Stimulated activated CD8-positive, alpha-beta memory T cell treated with anti-CD3 and anti-CD28 coated beads, Interleukin-7, amount 100 ng/mL, for 1 hour (primary cell): ENCODE data around the gene RARA.
"Not testable (repeated sequence)": the region's sequence is repeated elsewhere in the genome, so short reads cannot be mapped to it uniquely, and the experiment has no call there.

ENCODE experiments used
- DNase-seq, 2 donors: peaks; one replicate each; pipeline ENCODE4 v3.0.0-alpha.2; 2020; ENCODE audit warnings: low read depth in 2 of 2

The RARA gene

DNA sequence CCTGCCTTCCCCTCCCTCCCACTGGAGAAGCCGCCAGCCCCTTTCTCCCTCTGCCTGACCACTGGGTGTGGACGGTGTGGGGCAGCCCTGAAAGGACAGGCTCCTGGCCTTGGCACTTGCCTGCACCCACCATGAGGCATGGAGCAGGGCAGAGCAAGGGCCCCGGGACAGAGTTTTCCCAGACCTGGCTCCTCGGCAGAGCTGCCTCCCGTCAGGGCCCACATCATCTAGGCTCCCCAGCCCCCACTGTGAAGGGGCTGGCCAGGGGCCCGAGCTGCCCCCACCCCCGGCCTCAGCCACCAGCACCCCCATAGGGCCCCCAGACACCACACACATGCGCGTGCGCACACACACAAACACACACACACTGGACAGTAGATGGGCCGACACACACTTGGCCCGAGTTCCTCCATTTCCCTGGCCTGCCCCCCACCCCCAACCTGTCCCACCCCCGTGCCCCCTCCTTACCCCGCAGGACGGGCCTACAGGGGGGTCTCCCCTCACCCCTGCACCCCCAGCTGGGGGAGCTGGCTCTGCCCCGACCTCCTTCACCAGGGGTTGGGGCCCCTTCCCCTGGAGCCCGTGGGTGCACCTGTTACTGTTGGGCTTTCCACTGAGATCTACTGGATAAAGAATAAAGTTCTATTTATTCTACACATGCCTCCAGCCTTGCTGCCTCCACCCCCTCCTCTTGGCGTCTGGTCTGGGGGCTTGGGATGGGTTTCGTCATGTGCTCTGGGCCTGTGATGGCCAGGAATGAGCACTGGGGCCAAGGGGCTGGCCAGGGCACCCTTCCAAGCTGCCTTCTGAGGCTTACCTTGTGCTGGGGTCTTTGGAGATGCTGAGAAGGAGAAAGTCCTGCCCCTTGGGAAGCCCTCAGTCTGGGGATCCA is 48.3 kb downstream of the RARA start:
- no peak for DNase-seq

DNA sequence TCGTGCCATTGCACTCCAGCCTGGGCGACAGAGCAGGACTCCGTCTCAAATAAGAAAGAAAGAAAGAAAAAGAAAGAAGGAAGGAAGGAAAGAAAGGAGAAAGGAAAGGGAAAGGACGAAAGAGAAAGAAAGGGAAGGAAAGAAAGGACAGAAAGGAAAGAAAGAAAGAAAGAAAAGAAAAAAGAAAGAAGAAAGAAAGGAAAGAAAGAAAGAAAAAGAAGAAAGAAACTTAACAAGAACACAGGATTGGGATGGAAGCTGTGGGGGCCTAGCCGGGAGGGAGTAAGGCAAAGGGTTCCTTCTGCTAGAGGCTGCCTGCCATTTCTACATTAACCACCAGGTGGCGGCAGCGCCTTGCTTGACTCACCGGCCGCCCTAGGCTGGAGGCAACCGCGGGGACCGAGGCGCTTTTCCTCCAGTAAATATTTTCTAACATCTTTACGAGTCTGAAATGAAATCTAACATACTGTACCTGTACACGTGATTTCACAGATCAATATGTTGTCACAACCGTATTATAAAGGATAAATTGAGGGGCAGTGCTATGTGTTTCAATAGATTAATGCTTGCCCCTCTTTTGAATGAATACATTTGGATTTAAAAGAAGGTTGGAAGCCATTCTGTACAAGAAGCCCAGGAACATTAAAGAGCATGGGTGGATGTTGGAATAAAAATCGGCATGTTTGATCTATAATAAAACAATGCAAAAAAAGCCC is 49.5 kb downstream of the RARA start:
- peak; percentile 85 to 90 for DNase-seq

DNA sequence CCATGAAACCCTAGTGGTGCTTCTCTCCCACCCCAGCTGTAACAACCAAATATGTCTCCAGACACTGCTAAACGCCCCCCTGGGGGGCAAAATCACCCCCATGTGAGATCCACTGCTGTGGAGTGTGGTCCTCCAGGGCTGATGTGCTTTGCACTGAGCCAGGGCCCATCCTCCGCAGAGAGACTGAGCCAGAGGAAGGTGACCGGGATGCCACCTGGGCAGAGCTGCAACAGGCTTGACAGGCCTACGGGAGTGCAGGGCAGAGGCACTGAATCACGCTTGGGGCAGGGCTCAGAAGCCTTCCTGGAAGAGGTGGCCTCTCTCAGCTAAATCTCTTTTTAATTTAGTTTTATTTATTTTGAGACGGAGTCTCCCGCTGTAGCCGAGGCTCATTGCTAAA is 51.1 kb downstream of the RARA start:
- DNase-seq: no peak

DNA sequence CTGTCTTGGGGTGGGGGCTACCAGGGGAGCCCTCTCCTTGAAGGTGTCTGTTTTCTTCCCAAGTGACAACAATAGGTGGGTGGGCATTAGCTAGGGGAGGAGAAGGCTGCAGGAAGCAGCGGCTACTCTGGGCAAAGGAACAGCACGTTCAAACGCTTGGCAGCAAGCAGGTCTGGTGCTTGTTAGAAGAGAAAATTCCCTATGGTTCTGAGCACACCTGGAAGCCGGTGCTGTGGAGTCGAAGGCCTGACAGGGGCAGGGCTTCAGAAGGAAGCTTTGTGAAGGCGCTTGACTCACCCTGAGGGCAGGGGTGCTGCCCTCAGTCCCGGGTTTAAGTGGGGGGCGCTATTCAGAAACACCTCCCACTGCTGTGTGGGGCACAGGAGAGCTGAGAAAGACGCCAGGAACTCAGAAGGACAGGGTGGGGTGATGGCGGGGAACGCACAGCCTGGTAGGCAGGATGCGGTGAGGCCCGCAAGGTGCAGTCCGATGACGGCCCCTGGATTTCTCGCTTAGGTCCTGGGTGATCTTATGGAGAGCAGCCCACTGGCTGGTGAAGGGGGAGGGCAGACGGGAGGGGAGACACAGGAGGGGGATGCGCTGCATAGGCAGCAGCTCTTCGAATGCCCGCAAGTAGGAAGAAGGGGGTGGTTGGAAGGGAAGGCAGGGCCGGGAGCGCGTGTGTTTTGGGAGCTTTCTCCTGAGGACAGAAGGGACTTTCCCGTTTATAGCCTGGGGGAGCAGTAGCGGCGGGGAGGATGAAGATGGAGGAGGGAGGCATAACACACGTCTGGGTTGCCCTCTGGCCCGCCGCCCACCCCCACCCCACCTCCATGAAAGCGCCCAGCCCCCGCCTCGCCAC is 52.3 kb downstream of the RARA start:
- no peak for DNase-seq

DNA sequence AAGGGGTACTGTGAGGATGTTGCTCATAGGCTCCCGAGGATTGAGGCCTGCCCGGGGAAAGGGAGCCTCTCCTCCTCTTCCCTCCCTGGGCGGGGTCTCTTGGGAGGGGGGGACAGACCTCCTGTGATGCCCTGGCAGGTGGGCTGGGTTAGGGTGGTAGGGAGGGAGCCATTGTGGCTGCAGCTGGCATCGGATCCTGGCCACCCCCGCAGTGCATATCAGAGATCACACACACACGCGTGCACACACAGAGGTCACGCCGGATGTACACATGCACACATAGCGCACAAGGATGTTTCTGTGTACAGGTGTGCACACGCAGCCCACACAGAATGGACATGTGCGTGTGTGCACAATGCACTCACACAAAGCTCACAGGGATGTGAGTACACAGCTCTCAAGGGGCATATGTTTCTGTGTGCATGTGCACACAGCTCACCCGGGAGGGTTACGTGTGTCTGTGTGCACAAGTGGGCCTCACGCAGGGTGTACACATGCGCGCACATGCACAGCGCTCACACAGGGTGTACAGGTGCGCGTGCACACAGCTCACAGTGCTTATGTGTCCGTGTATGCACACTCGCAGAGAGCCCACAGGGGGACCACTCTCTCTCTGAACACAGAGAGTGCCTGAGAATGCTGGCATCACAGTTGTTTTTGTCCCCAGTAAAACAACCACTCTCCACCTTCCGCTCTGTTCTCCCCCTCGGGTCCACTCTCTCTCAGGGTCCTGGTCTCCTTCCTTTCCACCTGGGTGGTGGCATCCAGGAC is 53.1 kb downstream of the RARA start:
- DNase-seq: no peak

DNA sequence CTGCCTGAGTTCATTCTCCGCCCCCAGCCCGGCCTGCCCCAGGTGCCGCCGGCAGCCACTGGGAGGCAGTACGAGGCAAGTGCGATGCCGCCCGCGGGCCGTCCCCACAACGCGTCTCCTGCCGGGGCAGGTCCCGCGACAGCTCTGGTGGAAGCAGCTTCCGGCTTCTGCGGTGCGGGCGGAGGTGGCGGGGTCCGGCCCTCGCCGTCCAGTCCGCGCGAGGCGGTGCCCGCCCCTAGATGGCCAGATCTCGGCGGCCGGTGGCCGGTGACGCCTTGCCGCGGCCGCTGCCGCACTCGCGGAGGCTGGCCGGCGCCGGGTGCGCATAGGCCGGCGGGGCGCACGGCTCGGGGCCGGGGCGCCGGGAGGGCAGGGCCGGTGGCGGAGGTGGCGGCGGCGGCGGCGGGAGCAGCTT is 53.7 kb downstream of the RARA start:
- peak; percentile 37 to 42 for DNase-seq

DNA sequence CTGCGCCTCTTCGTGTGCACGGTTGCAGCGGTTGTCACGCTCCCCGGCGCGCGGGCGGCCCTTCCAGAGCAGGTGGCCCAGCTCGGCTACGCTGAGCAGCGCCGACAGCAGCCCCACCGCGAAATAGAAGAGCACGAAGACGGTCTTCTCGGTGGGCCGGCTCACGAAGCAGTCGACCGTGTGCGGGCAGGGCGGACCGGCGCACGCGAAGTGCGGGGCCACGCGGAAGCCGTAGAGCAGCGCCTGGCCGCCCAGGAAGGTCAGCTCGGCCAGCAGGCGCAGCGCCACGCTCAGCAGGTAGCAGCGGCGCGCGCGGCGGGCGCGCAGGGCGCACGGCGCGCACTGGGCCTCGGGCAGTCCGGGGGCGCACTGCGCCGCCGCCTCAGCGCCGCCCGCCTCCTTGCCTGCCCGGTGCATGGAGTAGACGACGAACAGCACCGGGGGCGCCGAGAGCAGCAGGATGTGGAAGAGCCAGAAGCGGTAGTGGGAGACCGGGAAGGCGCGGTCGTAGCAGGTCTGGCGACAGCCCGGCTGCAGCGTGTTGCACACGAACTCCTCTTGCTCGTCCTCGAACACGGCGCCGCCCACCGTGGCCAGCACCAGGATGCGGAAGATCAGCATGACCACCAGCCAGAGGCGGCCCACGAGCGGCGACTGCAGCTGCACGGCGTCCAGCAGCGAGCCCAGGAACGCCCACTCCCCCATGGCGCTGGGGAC is 54.3 kb downstream of the RARA start:
- DNase-seq: no peak

DNA sequence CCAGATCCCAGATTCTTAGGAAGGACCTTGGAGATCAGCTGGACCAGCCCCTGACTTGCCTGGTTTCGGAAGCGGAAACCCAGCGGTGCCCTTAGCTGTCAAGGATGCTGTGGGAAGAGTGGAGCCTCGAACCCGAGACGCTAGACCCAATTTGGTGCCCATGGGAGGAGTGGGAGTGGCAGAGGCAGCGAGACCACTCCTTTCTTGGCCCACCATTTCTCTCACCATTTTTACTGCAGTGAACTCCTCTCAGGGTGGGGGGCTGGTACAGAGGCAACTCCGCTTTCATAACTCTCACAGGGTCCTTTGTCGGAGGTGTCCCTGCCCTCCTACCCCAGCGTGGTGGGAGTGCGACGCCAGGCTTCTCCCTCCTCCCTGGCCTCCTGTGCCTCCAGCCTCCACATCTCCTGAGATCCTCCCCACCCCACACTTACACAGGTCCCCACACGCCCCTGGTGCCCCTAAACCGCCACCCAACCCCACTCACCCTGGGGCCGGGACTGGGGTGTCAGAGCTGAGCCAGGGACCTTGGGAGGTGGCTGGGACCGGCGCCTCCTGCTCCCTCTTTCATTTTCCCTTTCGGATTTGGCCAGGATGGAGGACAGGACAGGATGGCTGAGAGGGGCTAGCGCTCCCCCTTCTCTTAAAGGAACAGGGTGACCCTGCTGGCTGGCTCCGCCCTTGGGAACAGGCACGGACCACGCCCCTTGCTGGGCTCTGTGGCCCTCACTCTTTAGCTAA is 55.3 kb downstream of the RARA start, which contains the start of gene GJD3:
TSS of gene GJD3 (minus strand) at position 617 of the 741 bp plus-strand sequence. CDS start 922 bp downstream, outside the sequence.
- DNase-seq: no peak

DNA sequence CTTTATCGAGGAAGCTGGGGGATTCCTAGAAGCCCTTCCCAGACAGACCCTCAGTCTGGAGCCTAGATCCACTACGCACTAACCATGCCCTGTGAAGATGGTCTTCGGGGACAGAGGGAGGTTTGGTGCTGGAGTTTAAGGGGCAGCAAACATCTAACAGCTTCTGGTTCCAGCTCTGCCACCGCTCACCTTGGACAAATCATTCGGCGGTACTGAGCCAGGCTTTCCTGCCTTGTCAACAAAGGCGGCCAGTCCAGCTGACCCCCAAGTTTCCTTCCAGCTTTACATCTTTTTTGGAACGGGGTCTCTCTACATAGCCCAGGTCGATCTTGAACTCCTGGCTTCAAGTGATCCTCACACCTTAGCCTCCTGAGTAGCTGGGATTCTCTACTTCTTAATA is 55.9 kb downstream of the RARA start:
- DNase-seq: no peak

DNA sequence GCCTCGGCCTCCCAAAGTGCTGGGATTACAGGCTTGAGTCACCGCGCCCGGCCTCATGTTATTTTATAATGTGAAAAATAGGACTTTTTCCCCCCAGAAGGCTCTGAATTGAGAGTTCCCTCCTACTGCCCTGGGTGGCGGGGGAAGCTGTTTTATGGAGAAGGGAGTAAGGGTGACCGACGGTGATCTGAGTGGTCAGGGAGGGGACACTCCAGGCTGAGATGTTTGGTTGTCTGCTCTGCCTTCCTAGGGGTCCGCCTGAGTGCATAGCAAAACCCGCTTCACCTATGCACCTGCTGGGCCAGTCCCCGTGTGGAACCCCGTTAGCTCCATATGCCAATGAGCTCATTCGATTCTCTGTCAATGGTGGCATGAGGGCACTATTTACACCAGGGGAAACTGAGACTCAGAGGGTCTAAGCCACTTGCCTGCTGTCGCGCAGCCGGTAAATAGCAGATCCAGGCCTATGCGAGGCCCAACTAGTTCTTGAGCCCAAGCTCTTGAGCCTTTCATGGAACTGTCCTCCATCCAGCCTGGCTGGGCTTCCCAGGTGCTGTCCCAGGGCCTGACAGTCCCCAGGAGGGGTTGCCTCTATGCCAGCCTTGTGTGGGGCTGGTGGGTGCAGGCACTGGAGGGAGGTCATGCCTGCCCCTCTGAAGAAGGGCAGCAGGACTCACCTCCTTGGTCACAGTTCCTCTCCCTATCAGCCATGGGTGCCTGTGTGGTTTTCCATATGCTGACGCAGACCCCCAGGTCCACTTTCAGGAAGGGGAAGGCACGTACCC is 57.3 kb downstream of the RARA start:
- DNase-seq: no peak

DNA sequence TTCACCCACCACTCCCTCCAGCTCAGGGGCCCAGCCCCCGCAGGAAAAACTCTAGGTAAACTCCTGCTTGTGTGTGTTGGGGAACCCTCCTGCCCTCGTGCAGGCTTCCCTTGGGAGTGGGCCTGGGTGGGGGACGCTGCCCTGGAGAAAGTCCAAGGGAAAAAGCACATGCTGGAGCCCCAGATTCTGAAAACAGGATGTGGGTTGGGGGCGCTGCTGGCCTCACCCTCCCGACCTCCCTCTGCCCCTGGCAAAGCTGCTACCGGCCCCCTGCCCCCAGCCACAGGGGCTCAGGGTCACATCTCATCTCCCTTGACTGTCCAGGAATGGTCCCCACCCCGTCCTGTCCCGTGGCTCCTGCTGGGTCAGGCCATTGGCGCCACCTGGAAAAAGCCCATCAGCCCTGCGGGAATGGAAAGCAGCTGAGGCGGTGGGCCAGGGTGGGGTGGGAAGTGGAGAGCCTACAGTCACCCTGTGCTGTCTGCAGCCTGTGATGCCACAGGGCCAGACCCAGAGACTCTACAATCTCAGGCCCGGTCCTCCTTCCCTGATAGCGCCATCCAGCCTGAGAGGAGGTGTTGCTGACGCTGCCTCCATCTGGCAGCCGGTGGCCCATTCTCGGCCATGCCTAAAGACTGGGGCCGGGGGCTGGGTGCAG is 58.0 kb downstream of the RARA start:
- DNase-seq: no peak

DNA sequence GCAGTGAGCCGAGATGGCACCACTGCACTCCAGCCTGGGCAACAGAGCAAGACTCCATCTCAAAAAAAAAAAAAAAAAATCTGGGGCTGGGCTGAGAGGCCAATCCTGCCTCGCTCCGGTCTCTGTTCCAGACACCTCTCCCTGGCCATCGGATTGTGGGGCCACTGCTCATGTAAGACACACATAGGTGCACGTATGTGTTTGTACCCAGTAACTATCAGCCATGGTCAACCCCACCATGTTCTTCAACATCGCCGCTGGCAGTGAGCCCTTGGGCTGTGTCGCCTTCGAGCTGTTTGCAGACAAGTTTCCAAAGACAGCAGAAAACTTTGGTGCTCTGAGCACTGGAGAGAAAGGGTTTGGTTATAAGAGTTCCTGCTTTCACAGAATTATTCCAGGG is 58.7 kb downstream of the RARA start:
- not testable (repeated sequence) for DNase-seq

DNA sequence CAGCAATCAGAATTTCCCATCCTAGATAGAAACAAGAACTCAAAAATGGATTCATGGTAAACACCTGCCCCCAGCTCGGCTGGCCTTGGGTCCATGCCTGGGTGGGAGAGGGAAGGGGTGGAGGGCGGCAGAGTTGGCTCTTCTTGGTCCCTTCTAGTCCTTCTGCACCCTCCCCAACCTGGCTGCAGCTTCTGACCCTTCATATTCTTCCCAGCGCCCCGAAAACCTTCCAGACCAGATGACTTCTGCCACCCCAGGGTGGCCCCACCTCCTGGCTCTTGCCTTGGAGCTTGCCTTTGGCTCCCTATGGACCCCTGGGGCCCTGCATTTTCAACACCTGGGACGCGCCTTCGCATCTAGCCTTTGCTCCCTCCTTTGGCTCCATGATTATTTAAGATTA is 60.9 kb downstream of the RARA start:
- DNase-seq: no peak

DNA sequence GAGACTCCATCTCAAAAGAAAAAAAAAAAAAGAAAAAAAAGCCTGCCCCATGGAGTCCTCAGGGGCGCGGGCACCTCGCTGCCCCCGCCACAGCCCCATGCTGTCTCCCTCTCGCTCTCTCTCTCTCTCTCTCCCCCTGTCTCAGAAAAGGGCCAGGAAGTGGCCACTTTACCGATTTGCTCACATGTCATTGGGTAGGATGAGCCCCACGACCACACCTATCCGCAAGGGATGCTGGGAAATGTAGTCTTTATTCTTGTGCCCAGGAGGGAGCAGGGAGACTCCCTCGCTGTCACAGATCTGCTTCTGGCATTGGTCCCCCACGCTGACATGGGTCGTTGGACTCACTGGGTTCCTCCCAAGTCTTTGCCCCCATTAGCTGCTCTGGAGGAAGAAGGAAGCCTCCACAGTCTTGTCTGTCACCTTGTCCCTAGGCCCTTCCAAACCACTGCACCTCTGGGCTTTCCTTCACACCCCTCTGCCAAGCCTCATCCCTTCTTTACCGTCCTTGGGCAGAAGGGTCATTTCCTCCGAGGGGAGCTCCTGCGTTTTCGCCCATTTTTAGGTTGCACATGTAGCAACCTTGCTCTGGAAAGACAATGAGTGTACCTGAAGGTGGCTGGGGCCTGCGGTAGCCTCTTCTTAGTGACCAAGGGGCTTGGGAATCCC is 62.4 kb downstream of the RARA start:
- DNase-seq: no peak

DNA sequence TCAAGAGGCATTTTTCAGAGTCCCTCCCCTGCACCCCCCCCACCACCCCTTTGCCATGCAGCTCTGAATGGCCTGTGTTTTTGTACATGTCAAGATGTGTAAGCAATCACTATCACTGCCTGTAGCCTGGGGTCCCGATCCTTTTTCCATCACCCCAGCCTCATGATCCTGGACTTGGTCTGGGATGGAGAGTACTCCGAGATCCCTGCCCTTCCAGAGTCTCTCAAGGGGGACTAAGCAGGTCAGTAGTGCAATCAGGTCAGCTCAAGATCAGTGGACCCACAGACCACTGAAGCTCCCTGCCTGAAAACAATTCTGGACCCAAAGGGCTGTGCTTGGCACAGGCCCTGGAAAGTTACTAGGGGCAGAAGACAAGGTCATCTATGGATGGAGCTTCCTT is 63.1 kb downstream of the RARA start:
- DNase-seq: no peak

DNA sequence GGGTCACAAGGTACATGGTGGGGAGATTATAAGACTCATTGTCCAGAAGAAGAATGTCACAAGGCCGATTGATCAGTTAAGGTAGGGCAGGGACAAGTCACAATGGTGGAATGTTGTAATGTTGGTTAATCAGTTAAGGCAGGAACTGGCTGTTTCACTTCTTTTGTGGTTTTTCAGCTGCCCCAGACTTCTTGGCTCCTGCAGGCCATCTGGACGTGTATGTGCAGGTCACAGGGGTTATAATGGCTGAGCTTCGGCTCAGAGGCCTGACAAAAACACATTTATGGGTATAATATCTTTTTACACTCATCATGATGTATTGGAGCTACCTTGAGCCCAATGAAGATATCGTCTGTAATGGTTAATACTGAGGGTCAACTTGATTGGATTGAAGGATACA is 63.7 kb downstream of the RARA start:
- DNase-seq: not testable (repeated sequence)

DNA sequence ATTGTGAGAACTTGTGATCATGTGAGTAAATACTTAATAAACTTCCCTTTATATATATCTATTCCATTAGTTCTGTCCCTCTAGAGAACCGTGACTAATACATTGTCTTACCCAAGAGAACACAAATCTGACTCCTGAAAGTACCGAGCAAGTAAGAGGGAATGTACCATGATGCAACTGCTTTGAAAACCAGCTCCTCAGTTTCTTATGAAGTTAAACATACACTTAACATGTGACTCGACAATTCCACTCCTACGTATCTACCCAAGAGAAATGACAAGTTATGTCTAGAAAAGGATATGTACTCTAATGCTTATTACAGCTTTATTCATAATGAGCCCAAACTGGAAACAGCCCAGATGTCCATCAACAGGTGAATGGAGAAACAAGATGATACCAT is 64.3 kb downstream of the RARA start:
- DNase-seq: no peak

DNA sequence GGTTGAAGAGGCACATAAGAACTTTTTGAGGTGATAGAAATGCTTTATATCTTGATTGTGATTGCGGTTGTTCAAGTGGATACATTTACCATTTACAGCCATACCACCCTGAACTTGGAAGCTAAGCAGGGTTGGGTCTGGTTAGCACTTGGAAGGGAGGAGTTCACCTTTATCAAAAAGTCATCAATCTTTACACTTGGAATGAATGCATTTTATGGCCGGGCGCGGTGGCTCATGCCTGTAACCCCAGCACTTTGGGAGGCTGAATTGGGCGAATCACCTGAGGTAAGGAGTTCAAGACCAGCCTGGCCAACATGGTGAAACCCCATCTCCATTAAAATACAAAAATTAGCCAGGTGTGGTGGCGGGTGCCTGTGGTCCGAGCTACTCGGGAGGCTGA is 65.0 kb downstream of the RARA start:
- no peak for DNase-seq
